ENCODE measurements around the gene SV2B.
A peak's percentile ranks its signal among the peaks of the same experiment; 100 is the strongest.

Gene SV2B

DNA sequence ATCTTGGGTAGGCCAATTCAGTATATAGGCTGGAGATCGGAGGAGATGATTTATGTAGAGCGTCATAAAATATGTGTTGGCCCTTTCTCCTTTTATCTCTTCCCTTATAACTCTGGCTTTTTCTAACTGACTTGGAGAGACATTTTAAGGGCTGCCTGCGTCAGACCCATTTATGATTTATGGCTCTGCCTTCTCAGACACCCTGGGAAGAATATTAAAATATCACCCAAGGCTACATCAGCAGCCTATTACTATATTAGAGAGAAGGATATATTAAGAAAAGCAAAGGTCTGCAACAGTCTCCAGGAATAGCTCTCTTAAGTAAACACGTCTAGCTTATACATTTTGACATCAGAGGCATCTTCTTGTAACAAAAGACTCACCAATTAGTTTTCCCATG lies 179.4 kb downstream of the SV2B start:
- DNase-seq, result no peak

DNA sequence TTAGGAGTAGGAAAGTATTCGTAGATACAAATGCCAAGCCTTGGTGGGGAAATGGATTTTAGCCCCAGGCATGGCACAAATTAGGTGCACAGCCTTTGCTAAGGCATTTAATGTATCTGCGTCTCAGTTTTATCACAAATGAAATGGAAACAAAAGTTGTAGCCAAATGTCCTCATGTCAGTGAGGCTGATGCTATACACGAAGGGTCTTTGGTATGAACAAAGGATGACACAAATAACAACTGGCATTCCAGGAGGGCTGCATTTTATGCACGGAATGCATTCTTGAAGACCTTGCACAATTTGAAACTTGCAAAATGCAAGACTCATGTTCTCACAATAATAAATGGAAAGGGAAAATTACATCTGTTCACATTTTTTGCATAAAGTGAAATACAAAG lies 181.9 kb downstream of the SV2B start:
- DNase-seq, result no peak

GRCh38 chr15:91282486-91282885 lies 182.4 kb downstream of the SV2B start:
- no peak for DNase-seq

DNA sequence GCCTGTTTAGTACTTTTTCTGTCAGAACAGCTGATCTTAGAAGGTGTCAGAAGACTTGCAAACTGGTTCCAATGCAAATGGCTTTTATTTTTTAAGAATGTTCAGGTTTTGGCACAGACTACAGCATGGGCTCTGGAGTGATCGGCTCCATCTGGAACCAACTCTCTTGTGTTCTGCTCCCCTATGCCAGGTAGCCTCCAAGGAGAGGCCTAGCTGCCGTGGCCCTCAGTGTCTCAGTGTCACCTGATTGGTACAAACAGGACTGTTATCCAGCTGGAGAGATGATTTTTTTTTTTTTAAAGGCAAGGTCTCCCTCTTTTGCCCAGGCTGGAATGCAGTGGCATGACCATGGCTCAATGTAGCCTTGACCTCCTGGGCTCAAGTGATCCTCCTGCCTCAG lies 183.1 kb downstream of the SV2B start:
- no peak for DNase-seq

DNA sequence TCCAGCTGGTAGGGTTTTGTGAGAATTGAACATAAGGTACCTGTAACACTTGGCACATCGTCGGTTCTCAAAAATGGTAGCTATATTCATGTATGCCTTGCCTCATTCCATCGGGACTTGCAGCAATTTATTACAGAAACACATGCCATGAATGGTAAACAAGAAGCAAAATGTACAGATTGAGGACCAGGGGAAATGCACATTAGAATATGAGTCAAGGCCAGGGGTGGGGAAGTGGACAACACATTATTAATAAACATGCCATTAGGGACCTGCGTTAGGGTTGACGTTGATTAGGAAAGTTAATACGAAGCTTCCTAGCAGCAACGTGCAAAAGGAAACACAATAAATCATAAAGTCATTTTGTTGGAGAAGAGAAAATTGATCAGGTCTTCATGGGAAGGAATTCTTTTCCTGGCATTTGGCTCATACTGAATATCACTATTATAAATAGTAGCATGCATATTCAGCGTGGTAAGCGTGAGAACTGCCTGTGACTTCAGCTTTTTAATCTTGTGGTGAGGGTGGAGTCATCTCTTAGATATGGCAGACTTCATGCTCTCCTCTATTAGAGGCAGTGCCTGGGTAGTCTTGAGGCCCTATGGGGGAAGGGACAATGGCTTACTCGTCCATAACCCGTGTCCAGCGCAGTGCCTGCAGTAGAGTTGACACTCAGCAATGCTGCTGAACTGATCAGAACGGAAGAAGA lies 184.9 kb downstream of the SV2B start:
- DNase-seq, result no peak

DNA sequence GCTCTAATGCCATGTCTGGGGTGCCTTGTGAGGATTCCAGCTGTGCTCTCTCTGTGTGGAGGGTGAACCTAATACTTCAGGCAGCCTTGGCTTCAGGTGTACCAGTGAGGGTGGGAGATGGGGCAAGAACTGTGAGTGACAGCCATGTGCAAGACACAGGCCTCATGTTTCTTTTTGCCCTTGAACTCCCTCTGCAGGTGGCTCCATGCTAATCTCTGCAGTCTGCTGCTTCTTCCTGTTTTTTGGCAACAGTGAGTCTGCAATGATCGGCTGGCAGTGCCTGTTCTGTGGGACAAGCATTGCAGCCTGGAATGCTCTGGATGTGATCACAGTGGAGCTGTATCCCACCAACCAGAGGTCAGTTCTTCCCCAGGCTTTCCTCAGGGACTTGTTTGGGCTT lies 189.3 kb downstream of the SV2B start:
- DNase-seq, result no peak

- DNase-seq, result no peak
Measured at GRCh38 chr15:91290553-91290952, 190.5 kb downstream of the SV2B start.

DNA sequence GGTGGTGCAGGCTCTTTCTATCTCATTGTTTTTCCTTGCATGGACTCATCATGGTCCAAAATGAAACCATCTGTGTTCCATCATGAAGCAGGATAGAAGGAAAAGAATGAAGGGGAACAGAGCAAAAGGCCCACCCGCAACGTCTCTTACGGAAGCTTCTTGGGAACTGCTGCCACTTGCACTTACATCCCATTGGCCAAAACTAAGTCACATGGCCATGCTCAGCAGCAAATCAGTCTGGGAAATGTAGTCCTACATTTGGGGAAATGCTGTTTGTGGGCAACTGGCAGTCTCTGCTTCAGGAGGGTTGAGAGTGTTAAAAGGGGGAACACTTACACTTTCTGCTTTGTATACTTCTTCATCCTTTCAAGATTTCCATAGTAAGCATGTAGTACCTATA lies 191.6 kb downstream of the SV2B start:
- DNase-seq, result peak; percentile 24

- DNase-seq, result no peak
Measured at GRCh38 chr15:91294344-91294743, 194.3 kb downstream of the SV2B start.

DNA sequence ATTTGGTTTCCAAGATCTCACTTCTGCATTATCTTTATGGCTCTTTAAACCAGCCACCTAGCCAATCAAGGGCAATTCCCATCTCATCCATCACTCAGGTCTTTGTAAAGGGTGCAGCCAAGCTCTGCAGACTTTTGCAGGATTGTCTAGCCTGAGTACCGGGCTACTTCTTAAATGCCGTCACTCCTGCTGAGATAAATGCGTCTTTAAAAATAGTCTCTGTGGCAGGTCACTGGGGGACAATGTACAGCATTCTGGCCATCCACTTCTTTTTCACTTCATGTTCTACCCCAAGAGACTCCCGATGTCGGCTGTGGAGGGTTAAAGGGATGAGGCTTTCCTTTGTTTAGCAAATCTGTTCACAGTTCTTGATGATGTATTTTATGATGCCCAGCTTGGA lies 194.7 kb downstream of the SV2B start:
- no peak for DNase-seq

- DNase-seq, result no peak
Measured at GRCh38 chr15:91298101-91298500, 198.0 kb downstream of the SV2B start.

DNA sequence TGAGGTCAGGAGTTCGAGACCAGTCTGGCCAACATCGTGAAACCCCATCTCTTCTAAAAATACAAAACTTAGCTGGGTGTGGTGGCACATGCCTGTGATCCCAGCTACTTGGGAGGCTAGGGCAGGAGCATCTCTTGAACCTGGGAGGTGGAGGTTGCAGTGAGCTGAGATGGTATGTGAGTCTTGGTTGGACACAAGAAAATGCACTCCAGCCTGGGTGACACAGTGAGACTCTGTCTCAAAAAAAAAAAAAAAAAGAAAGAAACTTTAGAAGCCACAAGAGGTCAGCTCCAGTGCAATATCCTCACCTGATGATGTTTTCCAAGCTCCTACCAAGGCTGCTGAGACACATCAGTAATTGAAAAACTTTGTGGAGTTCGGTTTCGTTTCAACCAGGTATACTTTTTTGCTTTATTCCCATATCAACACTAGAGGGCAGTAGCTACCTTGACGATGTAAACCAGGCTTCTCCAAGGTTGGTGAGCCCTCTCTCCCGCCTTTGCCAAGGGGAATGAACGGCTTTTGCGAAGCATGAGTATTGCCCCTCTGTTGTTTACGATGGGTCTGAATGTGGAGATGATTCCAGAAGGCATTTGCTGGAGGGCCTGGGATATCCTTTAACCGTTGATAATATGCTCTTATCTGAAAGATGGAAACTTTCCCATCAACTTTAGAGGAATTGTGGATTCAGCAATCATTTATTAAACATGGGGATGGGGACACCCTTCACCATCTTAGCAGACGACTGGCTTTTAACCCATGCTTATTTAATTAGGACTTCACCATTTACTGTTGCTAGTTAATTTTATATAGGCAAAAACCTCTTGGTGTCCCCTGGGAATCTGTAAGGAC lies 202.8 kb downstream of the SV2B start:
- peak; percentile 25 for DNase-seq

- DNase-seq, result no peak
Measured at GRCh38 chr15:91304210-91304609, 204.2 kb downstream of the SV2B start.

DNA sequence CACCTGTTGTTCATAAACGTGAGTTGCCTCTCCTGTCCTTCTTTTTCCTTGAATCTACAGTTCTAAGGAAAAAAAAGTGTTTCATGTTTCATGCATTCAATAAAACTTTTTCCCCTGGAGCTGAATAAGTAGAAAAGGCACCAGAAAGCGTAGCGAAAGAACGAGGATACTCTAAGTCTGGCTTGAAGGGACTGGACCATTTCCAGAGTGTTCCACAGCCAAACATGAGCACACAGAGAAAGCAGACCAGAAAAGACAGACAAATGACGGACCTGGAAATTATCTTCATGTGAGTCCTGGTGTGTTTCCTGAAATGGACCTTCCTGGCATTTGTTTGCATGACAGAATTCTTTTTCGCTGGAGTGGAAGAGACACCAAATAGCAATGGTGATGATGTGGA lies 204.7 kb downstream of the SV2B start:
- DNase-seq, result no peak

DNA sequence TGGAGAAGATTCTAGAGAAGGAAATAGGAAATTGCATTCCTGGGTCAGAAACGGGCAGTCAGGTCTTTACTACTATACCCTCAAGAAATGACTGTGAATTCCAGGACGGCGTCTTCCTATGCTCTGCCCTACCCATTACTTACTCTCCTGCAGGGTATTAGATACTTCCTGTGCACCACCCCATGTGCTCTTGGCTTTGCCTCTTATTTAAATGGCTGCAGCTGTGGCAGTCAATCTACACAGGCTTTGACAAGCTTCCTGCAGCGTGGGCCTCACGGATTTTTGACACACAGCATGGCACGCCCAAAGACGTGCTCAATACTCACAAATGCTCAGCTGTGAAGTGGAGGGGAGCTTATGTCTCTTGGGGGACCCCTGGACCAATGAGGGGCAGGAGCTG lies 206.1 kb downstream of the SV2B start:
- no peak for DNase-seq

DNA sequence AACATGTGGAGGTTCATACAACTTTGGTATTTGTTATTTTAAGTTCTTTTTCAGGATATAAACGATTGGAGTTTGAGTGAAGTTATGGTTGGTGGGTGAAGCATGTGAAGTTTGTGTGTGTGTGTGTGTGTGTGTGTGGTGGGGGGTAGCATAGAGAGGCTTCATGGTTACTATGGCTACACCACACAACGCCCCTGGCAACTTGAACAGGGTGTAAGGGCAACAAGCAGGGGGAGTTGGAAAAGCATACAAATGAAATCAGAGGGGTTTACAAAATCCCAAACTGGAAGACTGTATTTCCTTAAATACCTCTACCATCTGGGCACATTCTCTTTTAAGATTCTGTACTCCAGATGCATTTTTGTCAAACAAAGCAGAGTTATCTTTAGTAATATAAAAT lies 207.5 kb downstream of the SV2B start:
- no peak for DNase-seq

DNA sequence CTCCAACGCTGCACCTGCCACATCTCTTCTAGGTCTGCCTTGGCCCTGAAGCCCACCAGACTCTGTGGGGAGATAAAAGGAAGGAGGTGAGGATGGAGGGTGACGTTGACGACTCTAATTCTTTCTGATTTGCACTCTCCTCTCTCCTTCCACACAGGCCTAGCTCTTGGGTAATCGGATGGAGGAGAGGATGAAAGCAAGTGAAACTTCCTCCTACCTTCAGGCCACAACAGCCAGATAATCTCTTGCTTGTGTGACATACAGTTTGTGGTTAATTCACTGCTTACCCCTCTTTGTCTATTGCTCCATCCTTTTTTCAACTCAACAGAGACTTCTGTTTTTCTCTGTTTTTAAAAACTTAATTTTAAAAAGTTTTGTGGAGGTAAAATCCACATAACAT lies 208.1 kb downstream of the SV2B start:
- no peak for DNase-seq

- DNase-seq, result no peak
Measured at GRCh38 chr15:91308855-91309254, 208.8 kb downstream of the SV2B start.

GRCh38 chr15:91311986-91312385 lies 211.9 kb downstream of the SV2B start:
- no peak for DNase-seq

DNA sequence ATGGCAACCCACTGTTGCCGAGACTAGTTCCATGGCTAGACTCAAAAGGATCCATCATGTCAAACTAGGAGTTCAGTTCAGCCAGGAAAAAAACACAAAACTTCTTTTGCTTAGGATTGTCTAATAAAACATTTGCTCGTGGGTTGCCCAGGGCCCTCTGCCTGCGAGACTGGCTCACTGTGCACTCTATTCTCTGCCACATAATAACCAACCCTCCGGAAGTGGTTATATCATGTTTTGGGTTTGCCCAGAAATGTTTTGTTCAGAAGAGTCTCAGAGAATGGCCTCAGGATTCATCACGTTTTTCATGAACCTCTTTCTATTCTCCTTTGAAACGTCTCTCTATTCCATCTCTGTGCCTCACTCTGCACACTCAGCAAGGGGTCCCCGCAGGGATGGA lies 216.1 kb downstream of the SV2B start:
- DNase-seq, result no peak

GRCh38 chr15:91318516-91318915 lies 218.5 kb downstream of the SV2B start:
- DNase-seq, result no peak

DNA sequence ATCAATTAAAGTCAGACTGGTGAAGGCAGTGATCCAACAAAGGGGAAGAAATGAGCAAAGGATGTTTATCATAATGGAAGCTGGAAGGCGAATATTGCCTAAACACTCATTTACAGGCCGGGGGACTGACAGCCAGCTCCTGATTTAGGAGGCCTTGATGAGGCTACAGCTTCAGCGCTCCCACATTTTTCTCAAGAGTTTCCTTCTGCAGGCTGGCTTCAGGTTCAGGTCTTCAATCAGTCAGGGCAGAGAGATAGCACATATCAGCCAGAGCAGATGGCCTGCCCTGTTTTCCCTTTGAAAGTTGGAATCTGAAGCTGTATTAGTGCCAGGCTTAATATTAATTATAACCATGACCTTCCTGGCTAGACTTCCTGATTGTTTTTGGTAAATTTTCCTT lies 218.9 kb downstream of the SV2B start:
- DNase-seq, result no peak

- no peak for DNase-seq
Measured at GRCh38 chr15:91319371-91320059, 219.5 kb downstream of the SV2B start.

DNA sequence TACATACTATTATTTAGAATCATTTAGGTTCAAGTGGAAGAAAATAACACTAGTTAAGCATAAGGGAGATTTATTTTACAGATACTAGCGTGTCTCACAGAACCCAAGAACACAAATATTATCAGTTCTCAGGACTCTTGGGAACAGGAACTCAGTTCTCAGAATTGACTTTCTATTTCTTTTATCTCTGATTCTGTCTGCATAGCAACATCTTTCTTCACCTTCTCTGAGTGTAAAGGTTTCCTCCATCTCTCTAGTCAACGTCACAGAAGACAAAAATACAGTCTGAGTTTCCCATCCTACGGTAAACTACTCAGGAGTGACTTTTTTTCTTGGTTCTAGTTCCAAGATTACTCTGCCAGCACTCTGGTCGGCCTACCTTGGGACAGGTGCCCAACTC lies 220.0 kb downstream of the SV2B start:
- DNase-seq, result no peak

All from CD4-positive, alpha-beta T cell treated with Interleukin-15 for 1 hour (primary cell).